OCI-M1 (cell line): ENCODE data around the gene ZFP92.
A peak's percentile ranks its signal among the peaks of the same experiment; 100 is the strongest.

Experiments used
- DNase-seq: peaks from one replicate; lab custom pipeline; 2025; lab: John Stamatoyannopoulos, UW

Gene ZFP92

DNA sequence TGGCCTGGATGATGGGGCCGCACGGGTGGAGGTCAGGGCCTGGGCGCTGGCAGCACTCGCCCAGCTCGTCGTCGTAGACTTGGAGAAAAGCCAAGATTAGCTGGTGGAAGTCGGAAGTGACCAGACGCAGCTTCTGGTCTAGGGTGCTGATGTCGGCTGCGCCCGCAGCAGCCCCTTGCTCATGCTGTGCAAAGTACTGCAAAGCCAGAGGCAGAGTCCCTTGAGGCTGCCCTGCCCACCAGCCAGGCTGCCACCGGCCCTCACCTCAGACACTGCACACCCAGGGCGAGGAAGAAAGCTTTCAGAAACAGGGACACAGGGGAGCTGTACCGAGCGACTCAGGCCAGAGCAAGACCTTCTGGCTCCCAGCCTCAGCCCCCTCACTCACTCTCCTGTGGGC, 44.3 kb downstream of the ZFP92 start:
- DNase-seq, result no peak

DNA sequence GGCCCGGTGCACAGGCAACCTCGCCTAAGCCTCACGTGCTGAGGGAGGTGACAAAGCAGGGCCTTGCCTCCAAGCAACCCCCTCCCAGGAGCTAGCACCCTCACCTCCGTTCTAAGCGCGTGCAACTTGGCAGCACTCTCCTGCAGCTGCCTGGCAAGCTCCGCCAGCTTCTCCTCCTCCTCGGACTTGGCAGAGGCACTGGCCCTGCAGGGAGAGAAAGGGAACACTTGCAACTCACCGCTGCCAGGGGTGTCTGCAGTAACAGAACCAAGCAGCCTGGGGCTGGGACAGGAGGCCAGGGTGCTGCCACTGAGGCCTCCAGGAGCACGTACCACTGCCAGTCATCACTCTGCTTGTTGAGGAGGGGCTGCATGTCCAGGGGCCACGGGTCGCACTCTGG, 44.9 kb downstream of the ZFP92 start:
- DNase-seq, result no peak

DNA sequence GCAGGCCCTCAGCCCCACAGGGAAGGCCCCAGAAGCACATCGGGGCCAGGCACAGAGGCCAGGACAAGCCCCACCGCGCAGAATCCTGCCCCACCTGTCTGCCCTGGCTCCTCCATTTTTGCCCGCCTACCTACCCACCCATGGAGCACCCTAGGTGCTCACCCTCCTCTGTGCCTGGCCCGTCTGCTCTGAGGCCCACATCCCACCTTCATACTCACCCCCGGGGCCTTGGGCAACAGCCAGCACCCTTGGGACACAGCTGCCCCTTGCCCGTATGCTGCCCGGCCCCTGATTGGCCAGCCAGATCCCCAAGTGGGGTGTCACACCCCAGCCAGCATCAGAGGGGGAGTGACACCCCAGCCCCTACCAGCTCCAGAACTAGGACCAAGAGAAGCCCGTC, 45.4 kb downstream of the ZFP92 start:
- DNase-seq, result no peak

DNA sequence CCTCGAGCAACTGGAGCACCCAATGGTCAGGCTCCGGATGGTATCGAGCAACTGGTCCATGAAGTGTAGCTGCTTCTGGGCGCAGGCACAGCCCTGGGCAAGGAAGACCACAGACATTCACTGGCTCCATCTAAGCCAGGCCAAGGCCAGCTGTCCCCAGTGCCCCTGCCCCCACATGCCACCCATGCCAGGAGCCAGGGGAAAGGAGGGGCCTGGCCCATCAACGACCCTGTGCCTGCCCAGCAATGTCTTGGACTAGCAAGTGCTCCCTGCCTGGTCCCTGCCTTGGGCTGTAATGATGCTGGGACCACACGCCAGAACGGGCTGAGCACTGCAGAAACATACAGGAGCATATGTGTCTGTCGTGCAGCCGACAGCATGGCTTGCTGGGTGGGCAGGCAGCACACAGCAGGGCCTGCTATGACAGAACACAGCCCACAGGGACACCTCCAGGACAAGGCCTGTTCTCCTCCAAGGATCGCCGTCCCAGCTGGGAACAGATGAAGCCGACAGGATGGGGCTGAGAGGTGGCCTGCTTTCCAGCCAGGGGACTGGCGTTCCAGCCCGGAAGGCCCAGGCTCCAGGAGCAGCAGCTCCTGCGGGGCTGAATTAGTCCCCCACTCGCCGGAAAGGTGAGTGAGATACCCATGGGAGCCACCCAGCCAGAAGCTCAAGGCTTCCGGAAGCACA, 46.0 kb downstream of the ZFP92 start:
- no peak for DNase-seq

DNA sequence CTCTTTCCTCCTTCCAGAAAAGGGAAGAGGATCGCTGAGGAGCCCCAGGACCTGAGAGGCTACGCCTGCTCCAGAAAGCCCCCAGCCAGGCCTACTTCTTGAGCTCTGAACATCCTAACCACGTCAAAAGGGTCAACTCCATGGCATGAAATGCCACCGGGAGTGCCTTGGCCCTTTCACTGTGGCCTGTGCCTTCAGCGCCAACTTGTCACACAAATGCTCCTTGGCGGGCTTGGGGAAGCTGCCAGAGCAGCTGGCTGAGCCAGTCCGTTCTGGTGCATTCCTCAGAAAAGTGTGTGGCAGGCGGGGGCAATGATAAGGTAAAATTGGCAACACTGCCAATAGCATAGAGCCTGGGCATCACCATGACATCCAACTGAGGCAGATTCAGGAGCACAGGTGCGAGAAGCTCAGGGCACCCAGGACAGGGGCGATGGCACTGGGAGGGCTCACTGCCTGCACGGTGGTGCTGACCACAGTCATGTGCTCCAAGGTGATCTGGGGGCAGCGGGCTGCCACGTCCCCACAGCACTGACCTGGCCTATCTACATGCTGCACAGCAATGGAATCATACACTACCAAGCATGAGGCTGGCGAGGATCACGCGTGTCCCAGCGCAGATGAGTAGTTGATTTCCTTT, 46.7 kb downstream of the ZFP92 start:
- DNase-seq, result no peak

DNA sequence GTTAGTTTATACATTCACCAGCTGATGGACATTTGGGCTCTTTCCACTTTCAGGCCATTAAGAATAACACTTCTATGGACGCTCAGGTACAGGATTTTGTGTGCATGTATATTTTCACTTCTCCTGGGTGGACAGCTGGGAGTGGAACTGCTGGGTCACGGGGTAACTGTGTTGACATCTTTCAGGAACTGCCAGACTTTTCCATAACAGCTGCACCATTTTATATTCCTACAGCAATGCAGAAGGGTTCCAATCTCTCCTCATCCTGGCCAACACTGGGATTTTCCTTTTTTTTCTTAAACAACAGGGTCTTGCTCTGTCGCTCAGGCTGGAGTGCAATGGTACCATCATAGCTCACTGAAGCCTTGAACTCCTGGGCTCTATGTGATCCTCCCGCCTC, 47.2 kb downstream of the ZFP92 start:
- DNase-seq, result no peak

DNA sequence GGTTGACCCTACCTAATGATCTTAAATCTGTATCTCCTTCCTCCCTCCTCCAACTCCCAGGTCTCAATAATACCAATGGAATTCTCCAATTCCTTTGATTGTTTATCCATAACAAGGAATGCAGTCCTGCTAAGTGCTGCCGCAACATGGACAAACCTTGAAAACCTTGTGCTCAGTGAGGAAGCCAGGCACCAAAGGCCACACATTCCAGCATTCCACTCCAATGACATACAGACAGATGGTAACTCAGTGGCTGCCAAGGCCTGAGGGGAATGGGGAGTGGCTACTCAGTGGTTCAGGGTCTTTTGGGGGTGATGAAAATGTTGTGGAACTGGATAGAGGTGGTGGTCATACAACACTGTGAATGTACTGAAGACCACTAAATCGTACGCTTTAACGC, 48.7 kb downstream of the ZFP92 start:
- DNase-seq, result no peak

DNA sequence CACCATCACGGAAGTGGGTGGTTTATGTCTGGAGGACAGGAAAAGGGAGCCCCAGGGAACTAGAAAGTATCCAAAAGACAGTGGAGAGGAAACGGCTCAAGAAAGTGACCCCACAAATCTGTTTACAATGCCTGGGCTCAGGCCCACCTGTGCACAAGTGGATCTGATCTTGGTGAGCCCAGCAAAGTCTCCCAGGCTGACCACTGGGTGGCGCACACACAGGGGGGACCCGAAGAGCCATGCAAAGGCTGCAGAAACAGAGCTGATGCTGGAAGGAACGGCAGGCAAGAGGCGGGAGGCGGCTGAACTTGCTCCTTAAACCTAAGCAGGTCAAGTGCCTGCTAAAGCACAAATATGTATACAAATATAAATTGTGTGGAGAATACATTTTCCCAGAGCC, 49.6 kb downstream of the ZFP92 start:
- DNase-seq, result peak; percentile 39
